GM19043 (cell line): ENCODE data around the gene ERMARD.

Source experiments
- ATAC-seq: cut with Tn5 transposase; IDR thresholded peaks from one replicate; pipeline ENCODE4 v1.9.1; 2021; ENCODE audit warnings: low read depth; ENCODE audit not compliant: unreplicated experiment

Gene ERMARD

GRCh38 chr6:169782966-169783365 lies 31.5 kb downstream of the ERMARD start:
- ATAC-seq = no peak

- ATAC-seq = no peak
Observed at GRCh38 chr6:169783401-169783800, 32.0 kb downstream of the ERMARD start.

- no peak for ATAC-seq
Observed at GRCh38 chr6:169783971-169784820, 32.8 kb downstream of the ERMARD start.

GRCh38 chr6:169784821-169785340 lies 33.5 kb downstream of the ERMARD start:
- no peak for ATAC-seq

- no peak for ATAC-seq
Observed at GRCh38 chr6:169785566-169785965, 34.1 kb downstream of the ERMARD start.

GRCh38 chr6:169786349-169786748 lies 34.9 kb downstream of the ERMARD start:
- ATAC-seq = no peak

GRCh38 chr6:169787797-169788196 lies 36.4 kb downstream of the ERMARD start:
- no peak for ATAC-seq

GRCh38 chr6:169788809-169789145 lies 37.4 kb downstream of the ERMARD start:
- ATAC-seq = no peak

GRCh38 chr6:169789146-169789943 lies 37.9 kb downstream of the ERMARD start:
- ATAC-seq = no peak

- peak; percentile 94 for ATAC-seq
Observed at GRCh38 chr6:169789944-169790927, 38.8 kb downstream of the ERMARD start.

- no peak for ATAC-seq
Observed at GRCh38 chr6:169791721-169792131, 40.3 kb downstream of the ERMARD start.

- no peak for ATAC-seq
Observed at GRCh38 chr6:169792306-169793015, 41.0 kb downstream of the ERMARD start.

- no peak for ATAC-seq
Observed at GRCh38 chr6:169793408-169793807, 42.0 kb downstream of the ERMARD start.

- no peak for ATAC-seq
Observed at GRCh38 chr6:169794317-169795055, 43.1 kb downstream of the ERMARD start.

- ATAC-seq = no peak
Observed at GRCh38 chr6:169795196-169795595, 43.8 kb downstream of the ERMARD start.

- no peak for ATAC-seq
Observed at GRCh38 chr6:169798764-169799473, 47.5 kb downstream of the ERMARD start.

- no peak for ATAC-seq
Observed at GRCh38 chr6:169799474-169799926, 48.1 kb downstream of the ERMARD start.

- no peak for ATAC-seq
Observed at GRCh38 chr6:169800116-169800667, 48.8 kb downstream of the ERMARD start.
